HUDEP-2 (cell line): ENCODE results near the gene ANAPC16.
"Not testable (repeated sequence)": the region's sequence is repeated elsewhere in the genome, so short reads cannot be mapped to it uniquely, and the experiment has no call there.

Source experiments
- DNase-seq, 76 experiments: peaks; one replicate each; lab custom pipeline; 2025; ENCODE audit not compliant: unreplicated experiment in 76 of 76; lab: John Stamatoyannopoulos, UW

The ANAPC16 gene

GRCh38 chr10:72276421-72277339, 60.9 kb downstream of the ANAPC16 start:
- DNase-seq, result peak in 50 of 76 experiments; percentile 11 to 82 (median 46)

GRCh38 chr10:72277340-72277995, 61.7 kb downstream of the ANAPC16 start:
- DNase-seq, result peak in 2 of 76 experiments; percentile 37 to 55

GRCh38 chr10:72277996-72278667, 62.3 kb downstream of the ANAPC16 start:
- DNase-seq, result no peak

GRCh38 chr10:72278668-72279393, 63.0 kb downstream of the ANAPC16 start:
- DNase-seq, result no peak

GRCh38 chr10:72279587-72279986, 63.8 kb downstream of the ANAPC16 start:
- not testable (repeated sequence) for DNase-seq

- no peak for DNase-seq
Measured at GRCh38 chr10:72283131-72283530, 67.3 kb downstream of the ANAPC16 start.
